Adrenal gland (tissue), 5 donors: ENCODE results near the gene ZNF607.

Experiments
- CTCF ChIP-seq, 6 experiments: fragments of 450-650 bp in 4 of 6; fragments of 200-600 bp in 2 of 6; sonication (generic) in 1 of 6; IDR thresholded peaks; 1 replicate in 5 of 6; 2 replicates in 1 of 6; pipeline versions ENCODE4 v1.5.1 to v1.8.0; 2016 to 2021; ENCODE audit warnings: antibody characterized with exemption in 6 of 6, mild to moderate bottlenecking in 2 of 6, moderate library complexity in 1 of 6
- POLR2A ChIP-seq, 2 donors: fragments of 450-650 bp; IDR thresholded peaks; one replicate each; pipeline ENCODE4 v1.6.1; 2017; ENCODE audit warnings: antibody characterized with exemption in 2 of 2, mild to moderate bottlenecking in 2 of 2, moderate library complexity in 1 of 2
- donor health status: DM: no; HTN: no; CAD: no.

- TF ChIP-seq CTCF (IDR thresholded peaks at IDR 0.05) (no peak), POLR2A (IDR thresholded peaks at IDR 0.05) (no peak)
These were observed 1.3 kb downstream of the ZNF607 start for GRCh38 chr19:37718304-37718703.
